ENCODE data around the gene B4GALT1.

- TF ChIP-seq CTCF (conservative IDR thresholded peaks at IDR 0.05; ENCODE audit: low read depth, low read length) = no peak
- TF ChIP-seq EZH2 (IDR thresholded peaks at IDR 0.05; ENCODE audit: borderline replicate concordance, low read depth, low read length, poor library complexity, severe bottlenecking) = no peak
These were observed 43.0 kb upstream of the B4GALT1 start for GRCh38 chr9:33210006-33210715.
